NCI-H524 (cell line): ENCODE results near the gene HSPA12A.

Experiments
- DNase-seq, 2 experiments: peaks; one replicate each; lab custom pipeline; 2025; lab: John Stamatoyannopoulos, UW

The HSPA12A gene

GRCh38 chr10:116690356-116691322, 51.7 kb downstream of the HSPA12A start:
- DNase-seq = no peak

- no peak for DNase-seq
Measured at GRCh38 chr10:116689744-116690143, 52.6 kb downstream of the HSPA12A start.

GRCh38 chr10:116688741-116689495, 53.4 kb downstream of the HSPA12A start:
- no peak for DNase-seq

- DNase-seq = no peak
Measured at GRCh38 chr10:116688241-116688711, 54.1 kb downstream of the HSPA12A start.

- DNase-seq = no peak
Measured at GRCh38 chr10:116687633-116688032, 54.7 kb downstream of the HSPA12A start.

GRCh38 chr10:116686632-116687031, 55.7 kb downstream of the HSPA12A start:
- DNase-seq = no peak

GRCh38 chr10:116685807-116686206, 56.6 kb downstream of the HSPA12A start:
- no peak for DNase-seq

- DNase-seq = no peak
Measured at GRCh38 chr10:116684781-116685180, 57.6 kb downstream of the HSPA12A start.

GRCh38 chr10:116683821-116684220, 58.5 kb downstream of the HSPA12A start:
- no peak for DNase-seq

- DNase-seq = no peak
Measured at GRCh38 chr10:116683166-116683565, 59.2 kb downstream of the HSPA12A start.

GRCh38 chr10:116679351-116679750, 63.0 kb downstream of the HSPA12A start:
- DNase-seq = no peak

GRCh38 chr10:116676633-116677032, 65.7 kb downstream of the HSPA12A start:
- no peak for DNase-seq

- peak; percentile 68 to 83 for DNase-seq
Measured at GRCh38 chr10:116676118-116676517, 66.2 kb downstream of the HSPA12A start.

GRCh38 chr10:116674901-116675423, 67.4 kb downstream of the HSPA12A start:
- no peak for DNase-seq

- no peak for DNase-seq
Measured at GRCh38 chr10:116673866-116674265, 68.5 kb downstream of the HSPA12A start.

GRCh38 chr10:116672891-116673290, 69.5 kb downstream of the HSPA12A start:
- DNase-seq = no peak

GRCh38 chr10:116671274-116671926, 71.0 kb downstream of the HSPA12A start:
- DNase-seq = no peak

GRCh38 chr10:116670706-116671105, 71.7 kb downstream of the HSPA12A start:
- DNase-seq = no peak

- DNase-seq = no peak
Measured at GRCh38 chr10:116669832-116670644, 72.3 kb downstream of the HSPA12A start.

GRCh38 chr10:116669080-116669479, 73.3 kb downstream of the HSPA12A start:
- DNase-seq = no peak

- no peak for DNase-seq
Measured at GRCh38 chr10:116668446-116668845, 73.9 kb downstream of the HSPA12A start.
